Skeletal muscle tissue (tissue), 4 donors: ENCODE measurements around the gene SUSD1. TPM values are rescaled to one million over a fixed set of nuclear protein-coding genes. Genes with fewer than 3 reads are reported as not detected.

Experiments
- H3K27ac ChIP-seq: one replicate; pipeline ENCODE4 v1.7.0; 2013; ENCODE audit warnings: mild to moderate bottlenecking, low read depth, low read length, inconsistent platforms
- H3K27me3 ChIP-seq, 3 donors: one replicate each; pipeline ENCODE4 v1.7.0; 2013; ENCODE audit warnings: low read length in 3 of 3; ENCODE audit not compliant: control insufficient read depth in 3 of 3, insufficient read depth in 3 of 3
- H3K36me3 ChIP-seq, 3 donors: one replicate each; pipeline ENCODE4 v1.7.0; 2013; ENCODE audit warnings: low read length in 3 of 3; ENCODE audit not compliant: control insufficient read depth in 3 of 3, insufficient read depth in 3 of 3
- H3K4me1 ChIP-seq, 3 donors: one replicate each; pipeline ENCODE4 v1.7.0; 2013; ENCODE audit warnings: low read length in 3 of 3, mild to moderate bottlenecking in 3 of 3; ENCODE audit not compliant: control insufficient read depth in 3 of 3, insufficient read depth in 3 of 3
- H3K4me3 ChIP-seq, 3 donors: one replicate each; pipeline ENCODE4 v1.7.0; 2013; ENCODE audit warnings: low read length in 3 of 3
- H3K9ac ChIP-seq, 3 donors: one replicate each; pipeline ENCODE4 v1.7.0; 2013; ENCODE audit warnings: low read length in 3 of 3, mild to moderate bottlenecking in 3 of 3, moderate library complexity in 2 of 3, low read depth in 1 of 3
- H3K9me3 ChIP-seq, 3 donors: one replicate each; pipeline ENCODE4 v1.7.0; 2013; ENCODE audit warnings: low read length in 3 of 3; ENCODE audit not compliant: control insufficient read depth in 3 of 3
- total RNA-seq: library from RNA; depleted of rRNA; stranded (reverse); fragments of >200 nt; gene quantifications from one replicate; pipeline ENCODE4 v1.2.3, GENCODE V29; 2014
- donor health status: Osteomylitis.

Gene SUSD1
- total RNA-seq, 1 donor from 2014 or later: 22.4 TPM

GRCh38 chr9:112120439-112120925 is 54.6 kb downstream of the SUSD1 start:
- Histone ChIP-seq H3K36me3 (peaks cover 0 to 6% (median 0%) of the 10 kb centered on the region in 3 donors), H3K9me3 (no peaks in the 10 kb centered on the region), H3K4me1 (no peaks in the 10 kb centered on the region), H3K27ac (no peak overlapping the region), H3K4me3 (no peak overlapping the region), H3K9ac (no peak overlapping the region), H3K27me3 (no peaks in the 10 kb centered on the region)

DNA sequence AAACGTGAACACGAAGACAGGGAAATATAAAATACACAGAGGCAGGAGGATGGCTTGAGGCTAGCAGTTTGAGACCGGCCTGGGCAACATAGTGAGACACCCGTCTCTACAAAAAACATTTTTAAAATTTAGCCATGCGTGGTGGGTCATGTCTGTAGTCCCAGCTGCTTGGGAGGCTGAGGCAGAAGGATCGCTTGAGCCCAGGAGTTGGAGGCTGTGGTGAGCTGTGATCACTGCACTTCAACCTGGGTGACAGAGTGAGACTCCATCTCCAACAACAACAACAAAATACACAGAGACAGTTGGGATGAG is 55.1 kb downstream of the SUSD1 start:
- H3K4me3 ChIP-seq: no peak overlapping the region
- H3K9me3 ChIP-seq: no peaks in the 10 kb centered on the region
- no peaks in the 10 kb centered on the region for H3K27me3 ChIP-seq
- H3K27ac ChIP-seq: no peak overlapping the region
- H3K9ac ChIP-seq: no peak overlapping the region
- peaks cover 0 to 6% (median 0%) of the 10 kb centered on the region in 3 donors for H3K36me3 ChIP-seq
- H3K4me1 ChIP-seq: no peaks in the 10 kb centered on the region

DNA sequence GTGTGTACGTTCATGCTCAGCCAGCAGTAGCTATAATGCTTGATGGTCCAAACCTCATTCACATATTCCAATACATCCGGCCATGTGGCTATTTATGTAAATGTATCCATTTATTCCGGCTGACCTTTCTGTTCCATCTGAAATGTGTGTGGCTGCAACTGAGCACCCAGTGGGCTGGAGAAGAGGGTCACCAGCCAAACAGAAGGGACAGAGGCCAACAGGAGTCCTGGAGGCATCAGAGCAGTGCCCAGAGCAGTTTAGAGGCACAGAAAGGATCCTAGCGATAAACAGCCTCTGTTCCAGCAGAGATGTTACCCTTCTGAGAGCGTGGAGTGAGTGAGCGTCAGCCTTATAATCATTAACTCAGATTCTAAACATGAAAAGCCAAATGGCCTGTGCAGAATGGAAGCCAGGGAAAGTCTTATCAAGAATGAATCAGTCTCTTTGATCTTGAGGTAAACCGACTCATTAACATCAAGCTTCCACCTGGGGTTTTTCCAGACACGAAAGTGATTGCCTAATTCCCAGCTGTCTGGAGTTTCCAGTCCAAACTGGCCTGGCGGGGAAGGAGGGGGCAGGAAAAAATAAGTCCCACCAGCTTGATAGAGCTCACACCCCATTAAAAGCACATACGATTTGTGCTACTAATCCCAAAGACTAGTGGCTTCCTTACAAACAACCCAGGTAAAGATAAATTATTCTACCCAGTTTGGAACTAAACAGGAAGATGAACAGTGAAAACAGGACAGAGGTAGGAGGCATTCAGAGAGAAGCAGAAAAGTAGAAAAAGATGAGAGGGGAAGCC is 55.7 kb downstream of the SUSD1 start:
- Histone ChIP-seq H3K9me3 (no peaks in the 10 kb centered on the region), H3K36me3 (peaks cover 0 to 6% (median 0%) of the 10 kb centered on the region in 3 donors), H3K9ac (no peak overlapping the region), H3K4me3 (no peak overlapping the region), H3K4me1 (no peaks in the 10 kb centered on the region), H3K27ac (no peak overlapping the region), H3K27me3 (no peaks in the 10 kb centered on the region)

- Histone ChIP-seq H3K9me3 (no peaks in the 10 kb centered on the region), H3K27ac (no peak overlapping the region), H3K4me3 (no peak overlapping the region), H3K36me3 (peaks cover 0 to 2% (median 0%) of the 10 kb centered on the region in 3 donors), H3K27me3 (no peaks in the 10 kb centered on the region), H3K9ac (no peak overlapping the region), H3K4me1 (no peaks in the 10 kb centered on the region)
Measured at GRCh38 chr9:112118009-112118408, 57.1 kb downstream of the SUSD1 start.

DNA sequence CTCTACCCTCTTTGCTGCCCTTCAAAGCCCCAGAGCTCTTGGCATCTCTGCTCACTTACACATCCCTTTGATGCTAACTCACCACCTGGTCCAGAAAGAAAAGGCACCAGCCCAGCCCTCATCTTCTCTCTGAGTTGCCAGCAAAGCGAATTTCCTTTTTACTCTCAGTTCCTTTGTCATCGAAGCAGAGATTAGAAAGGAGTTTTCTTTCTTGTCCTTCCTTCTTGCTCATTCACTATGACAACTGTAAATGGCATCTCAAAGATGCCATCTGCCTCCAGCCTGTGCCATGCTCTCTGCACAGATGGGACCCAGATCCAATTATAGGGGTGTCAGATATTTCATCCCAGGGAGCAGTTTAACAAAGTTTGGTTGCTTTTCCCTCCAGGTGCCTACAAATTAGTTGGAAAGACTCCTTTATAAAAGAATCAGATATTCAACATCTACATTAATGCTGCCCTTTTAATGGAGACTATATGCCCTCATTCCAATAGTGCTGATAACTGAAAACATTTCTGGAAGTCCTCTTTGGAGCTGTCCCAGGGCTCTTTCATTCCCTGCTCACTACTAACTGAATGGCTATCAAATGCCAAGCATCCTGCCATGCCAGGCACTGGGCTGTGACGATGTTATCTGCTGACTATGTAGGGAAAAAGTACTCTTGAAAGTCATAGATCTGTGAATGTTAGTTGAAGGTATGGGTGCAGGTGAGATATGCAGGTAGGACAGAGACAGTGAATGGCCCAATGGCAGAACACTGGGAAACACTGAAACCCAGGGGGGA is 58.9 kb downstream of the SUSD1 start:
- Histone ChIP-seq H3K27me3 (no peaks in the 10 kb centered on the region), H3K36me3 (peaks cover 0 to 2% (median 0%) of the 10 kb centered on the region in 3 donors), H3K27ac (no peak overlapping the region), H3K9me3 (no peaks in the 10 kb centered on the region), H3K4me1 (no peaks in the 10 kb centered on the region), H3K4me3 (no peak overlapping the region), H3K9ac (no peak overlapping the region)

DNA sequence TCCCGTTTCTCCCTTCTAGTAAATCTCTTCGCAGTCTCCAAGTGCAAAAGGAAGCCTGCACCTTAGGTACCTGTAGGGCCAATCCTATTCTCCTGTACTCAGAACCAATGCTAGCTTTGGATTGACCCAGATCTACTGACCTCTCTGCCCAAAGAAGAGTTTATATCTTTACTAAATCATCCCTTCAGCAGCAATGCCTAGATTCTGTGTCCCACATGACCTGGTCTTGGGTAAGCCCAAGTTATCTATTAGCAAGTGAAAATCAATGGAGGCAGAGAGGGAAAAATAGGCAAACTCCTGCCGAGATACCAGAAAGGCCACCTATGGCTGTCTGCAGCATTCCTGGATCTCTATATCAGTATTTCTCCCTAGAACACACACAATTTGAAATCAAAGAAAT is 60.0 kb downstream of the SUSD1 start:
- Histone ChIP-seq H3K9me3 (no peaks in the 10 kb centered on the region), H3K36me3 (peaks cover 0 to 2% (median 0%) of the 10 kb centered on the region in 3 donors), H3K27me3 (no peaks in the 10 kb centered on the region), H3K4me3 (no peak overlapping the region), H3K9ac (no peak overlapping the region), H3K4me1 (no peaks in the 10 kb centered on the region), H3K27ac (no peak overlapping the region)

- Histone ChIP-seq H3K27me3 (no peaks in the 10 kb centered on the region), H3K27ac (no peak overlapping the region), H3K9me3 (no peaks in the 10 kb centered on the region), H3K9ac (no peak overlapping the region), H3K4me1 (no peaks in the 10 kb centered on the region), H3K36me3 (no peaks in the 10 kb centered on the region), H3K4me3 (no peak overlapping the region)
Measured at GRCh38 chr9:112112941-112113681, 62.0 kb downstream of the SUSD1 start.

DNA sequence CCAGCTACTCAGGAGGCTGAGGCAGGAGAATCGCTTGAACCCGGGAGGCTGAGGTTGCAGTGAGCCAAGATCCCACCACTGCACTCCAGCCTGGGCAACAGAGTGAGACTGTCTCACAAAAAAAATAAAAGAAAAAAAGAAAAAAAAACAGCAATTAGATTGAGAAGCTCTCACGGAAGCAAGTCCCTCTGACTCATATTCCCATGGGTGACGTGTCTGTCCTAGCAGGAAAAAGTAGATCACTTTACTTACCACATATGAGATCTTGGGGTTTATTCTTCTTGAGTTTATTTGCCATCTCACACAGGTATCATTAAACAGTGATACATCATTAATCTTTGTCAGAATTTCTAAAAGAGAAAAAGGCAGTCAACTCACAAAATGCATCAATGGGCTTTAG is 62.6 kb downstream of the SUSD1 start:
- Histone ChIP-seq H3K9ac (no peak overlapping the region), H3K27me3 (no peaks in the 10 kb centered on the region)

DNA sequence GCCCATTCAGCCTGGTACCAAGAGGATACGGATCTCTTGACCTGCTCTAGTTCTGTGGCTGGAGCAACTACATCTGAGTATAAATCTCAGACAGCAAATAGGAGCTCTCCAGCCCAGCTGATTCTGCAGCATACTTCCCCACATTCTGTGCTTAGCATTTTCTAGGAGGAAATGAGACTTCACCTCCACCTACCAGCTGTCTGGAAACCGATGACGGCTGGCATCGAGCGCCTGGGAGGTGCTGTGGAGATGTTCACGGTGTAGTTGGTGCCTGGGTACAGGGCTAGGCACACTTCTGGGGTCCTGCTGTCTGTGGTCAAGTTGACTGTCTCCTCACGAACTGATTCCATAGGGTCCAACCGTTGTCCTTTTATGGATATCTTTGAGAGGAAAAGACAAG is 63.6 kb downstream of the SUSD1 start:
- H3K9ac ChIP-seq: no peak overlapping the region
- H3K36me3 ChIP-seq: no peaks in the 10 kb centered on the region
- H3K4me3 ChIP-seq: no peak overlapping the region
- H3K9me3 ChIP-seq: no peaks in the 10 kb centered on the region
- H3K27ac ChIP-seq: no peak overlapping the region
- no peaks in the 10 kb centered on the region for H3K27me3 ChIP-seq
- H3K4me1 ChIP-seq: no peaks in the 10 kb centered on the region

More for the DNA sequence above, 62.6 kb downstream of the SUSD1 start:
- Histone ChIP-seq H3K4me1 (no peaks in the 10 kb centered on the region), H3K9me3 (no peaks in the 10 kb centered on the region), H3K4me3 (no peak overlapping the region), H3K36me3 (no peaks in the 10 kb centered on the region), H3K27ac (no peak overlapping the region)

DNA sequence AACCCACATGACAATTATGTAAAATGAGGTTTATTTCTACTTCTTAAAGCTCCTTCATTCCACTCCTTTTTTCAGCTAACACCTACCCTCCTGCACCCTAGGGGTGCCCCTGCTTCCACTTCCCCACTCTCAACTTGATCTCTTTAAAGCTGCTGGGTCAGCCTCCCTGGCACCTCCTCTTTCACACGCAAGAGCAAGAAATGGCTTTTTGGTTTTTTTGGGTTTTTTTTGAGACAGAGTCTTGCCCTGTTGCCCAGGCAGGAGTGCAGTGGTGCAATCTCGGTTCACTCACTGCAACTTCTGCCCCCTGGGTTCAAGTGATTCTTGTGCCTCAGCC is 64.4 kb downstream of the SUSD1 start:
- H3K9me3 ChIP-seq: no peaks in the 10 kb centered on the region
- no peak overlapping the region for H3K27ac ChIP-seq
- H3K36me3 ChIP-seq: no peaks in the 10 kb centered on the region
- no peaks in the 10 kb centered on the region for H3K27me3 ChIP-seq
- H3K4me3 ChIP-seq: no peak overlapping the region
- H3K9ac ChIP-seq: no peak overlapping the region
- H3K4me1 ChIP-seq: no peaks in the 10 kb centered on the region
